Measurements from ENCODE around the gene BMP3. TPM values are rescaled to one million over a fixed set of nuclear protein-coding genes. Genes with fewer than 3 reads are reported as not detected.

BMP3 gene, protein sequence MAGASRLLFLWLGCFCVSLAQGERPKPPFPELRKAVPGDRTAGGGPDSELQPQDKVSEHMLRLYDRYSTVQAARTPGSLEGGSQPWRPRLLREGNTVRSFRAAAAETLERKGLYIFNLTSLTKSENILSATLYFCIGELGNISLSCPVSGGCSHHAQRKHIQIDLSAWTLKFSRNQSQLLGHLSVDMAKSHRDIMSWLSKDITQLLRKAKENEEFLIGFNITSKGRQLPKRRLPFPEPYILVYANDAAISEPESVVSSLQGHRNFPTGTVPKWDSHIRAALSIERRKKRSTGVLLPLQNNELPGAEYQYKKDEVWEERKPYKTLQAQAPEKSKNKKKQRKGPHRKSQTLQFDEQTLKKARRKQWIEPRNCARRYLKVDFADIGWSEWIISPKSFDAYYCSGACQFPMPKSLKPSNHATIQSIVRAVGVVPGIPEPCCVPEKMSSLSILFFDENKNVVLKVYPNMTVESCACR
- not detected for total RNA-seq
- total RNA-seq (2013), result 1.1 TPM

DNA sequence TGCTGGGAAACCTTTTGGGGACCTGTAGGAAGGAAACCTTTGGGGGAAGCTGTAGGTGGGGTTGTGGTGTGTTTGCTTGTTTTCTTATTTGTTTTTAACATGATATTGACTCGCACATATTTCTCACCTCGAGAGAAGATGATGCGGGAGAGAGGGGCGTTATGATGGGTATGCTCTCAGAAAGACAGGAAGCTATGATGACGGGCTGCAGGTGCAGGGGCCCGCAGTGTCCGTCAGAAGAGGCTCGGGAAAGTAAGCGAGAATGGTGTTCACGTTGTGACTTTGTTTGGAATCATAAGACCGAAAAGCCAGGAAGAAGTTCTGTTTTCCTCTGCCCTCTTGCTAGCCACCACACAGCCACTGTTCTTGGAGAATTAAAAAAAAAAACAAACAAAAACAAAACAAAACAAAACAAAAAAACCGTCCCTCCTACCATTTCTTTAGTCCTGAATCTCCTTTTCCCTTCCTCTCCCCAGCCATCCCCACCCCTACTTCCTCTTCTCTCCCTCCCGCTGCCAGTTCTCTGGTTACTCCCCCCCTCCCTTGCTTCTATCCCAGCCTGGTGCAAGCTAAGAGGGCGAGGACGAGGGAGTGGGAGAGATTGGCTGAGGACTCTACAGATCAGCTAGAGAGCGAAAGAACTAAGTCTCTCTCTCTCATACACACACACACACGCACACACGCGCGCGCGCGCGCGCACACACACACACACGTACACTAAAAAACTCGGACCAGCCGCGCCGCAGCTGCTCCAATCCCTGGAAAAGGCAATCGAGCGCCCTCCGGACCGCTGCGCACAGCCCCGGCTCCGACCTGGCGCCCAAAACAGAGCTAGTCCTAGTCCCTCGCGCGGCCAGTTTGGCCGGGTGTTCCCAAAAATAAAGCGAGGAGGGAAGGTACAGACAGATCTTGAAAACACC lies at the start of gene BMP3:
BMP3 (plus strand) TSS at position 648 of the 920 bp plus-strand sequence. CDS start 577 bp downstream, outside the sequence.
- peaks cover 19 to 20% of the 10 kb centered on the region in 2 donors for H3K4me1 Mint-ChIP-seq
- no peaks in the 10 kb centered on the region for H3K9me3 Mint-ChIP-seq
- H3K4me3 Mint-ChIP-seq, result peak within 1 kb of the TSS; percentile 90
- Histone ChIP-seq H3K36me3 (ENCODE audit: control insufficient read depth, insufficient read depth, low read length) (no peaks in the 10 kb centered on the region), H3K4me1 (ENCODE audit: control insufficient read depth, insufficient read depth, low read length) (peaks cover 20% of the 10 kb centered on the region), H3K27ac (ENCODE audit: low read length) (no peak within 1 kb of the TSS), H3K9me3 (ENCODE audit: control insufficient read depth, insufficient read depth, low read length) (no peaks in the 10 kb centered on the region), H3K27me3 (ENCODE audit: control insufficient read depth, insufficient read depth, low read length) (peaks cover 30% of the 10 kb centered on the region), H3K4me3 (ENCODE audit: low read length) (peak within 1 kb of the TSS; percentile 40)
- ATAC-seq, result peak in 2 of 3 donors; percentile 21 to 46
- H3K27me3 Mint-ChIP-seq (ENCODE audit: low read depth in 2 of 2), result peaks cover 62 to 89% of the 10 kb centered on the region in 2 donors
- TF ChIP-seq, protein P1, sequence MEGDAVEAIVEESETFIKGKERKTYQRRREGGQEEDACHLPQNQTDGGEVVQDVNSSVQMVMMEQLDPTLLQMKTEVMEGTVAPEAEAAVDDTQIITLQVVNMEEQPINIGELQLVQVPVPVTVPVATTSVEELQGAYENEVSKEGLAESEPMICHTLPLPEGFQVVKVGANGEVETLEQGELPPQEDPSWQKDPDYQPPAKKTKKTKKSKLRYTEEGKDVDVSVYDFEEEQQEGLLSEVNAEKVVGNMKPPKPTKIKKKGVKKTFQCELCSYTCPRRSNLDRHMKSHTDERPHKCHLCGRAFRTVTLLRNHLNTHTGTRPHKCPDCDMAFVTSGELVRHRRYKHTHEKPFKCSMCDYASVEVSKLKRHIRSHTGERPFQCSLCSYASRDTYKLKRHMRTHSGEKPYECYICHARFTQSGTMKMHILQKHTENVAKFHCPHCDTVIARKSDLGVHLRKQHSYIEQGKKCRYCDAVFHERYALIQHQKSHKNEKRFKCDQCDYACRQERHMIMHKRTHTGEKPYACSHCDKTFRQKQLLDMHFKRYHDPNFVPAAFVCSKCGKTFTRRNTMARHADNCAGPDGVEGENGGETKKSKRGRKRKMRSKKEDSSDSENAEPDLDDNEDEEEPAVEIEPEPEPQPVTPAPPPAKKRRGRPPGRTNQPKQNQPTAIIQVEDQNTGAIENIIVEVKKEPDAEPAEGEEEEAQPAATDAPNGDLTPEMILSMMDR (IDR thresholded peaks at IDR 0.05), result no peak
- no peak within 1 kb of the TSS for H3K27ac Mint-ChIP-seq
- intact Hi-C loops (cut with micrococcal nuclease), result no loop called here
- 2% methylated on average over 40 of the region's 43 CpGs for WGBS (ENCODE audit: insufficient coverage)
- DNase-seq, result no peak
- no peaks in the 10 kb centered on the region for H3K36me3 Mint-ChIP-seq

DNA sequence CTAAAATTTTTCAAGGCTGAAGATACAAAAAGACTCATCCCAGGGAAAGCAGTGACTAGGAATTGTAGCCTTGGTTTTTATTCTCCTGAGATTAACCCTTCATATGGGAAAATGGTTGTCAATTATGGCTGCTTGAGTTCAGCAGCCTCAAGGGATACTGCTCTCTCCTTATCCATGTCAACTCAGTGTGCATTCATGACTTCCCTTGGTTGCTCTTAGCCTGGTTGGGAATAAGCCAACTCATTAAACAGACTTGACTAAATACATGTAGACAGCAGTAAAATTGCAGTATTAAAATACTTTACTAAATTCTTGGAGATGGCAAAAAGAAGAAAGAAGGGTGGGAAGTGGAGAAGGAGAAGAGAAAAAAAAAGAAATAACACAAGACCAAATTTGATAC lies 44.5 kb upstream of the BMP3 start:
- Mint-ChIP-seq H3K27ac (no peak overlapping the region), H3K9me3 (no peaks in the 10 kb centered on the region), H3K36me3 (no peaks in the 10 kb centered on the region), H3K4me1 (peaks cover 5 to 7% of the 10 kb centered on the region in 2 donors), H3K27me3 (ENCODE audit: low read depth in 2 of 2) (peaks cover 0 to 12% of the 10 kb centered on the region in 2 donors), H3K4me3 (no peak overlapping the region)
- Histone ChIP-seq H3K27me3 (ENCODE audit: control insufficient read depth, insufficient read depth, low read length) (no peaks in the 10 kb centered on the region), H3K4me1 (ENCODE audit: control insufficient read depth, insufficient read depth, low read length) (no peaks in the 10 kb centered on the region), H3K36me3 (ENCODE audit: control insufficient read depth, insufficient read depth, low read length) (no peaks in the 10 kb centered on the region), H3K9me3 (ENCODE audit: control insufficient read depth, insufficient read depth, low read length) (no peaks in the 10 kb centered on the region), H3K4me3 (ENCODE audit: low read length) (no peak overlapping the region), H3K27ac (ENCODE audit: low read length) (no peak overlapping the region)
- TF ChIP-seq, protein P1 (IDR thresholded peaks at IDR 0.05), result no peak
- no peak for ATAC-seq
- DNase-seq, result no peak
- intact Hi-C loops (cut with micrococcal nuclease), result no loop called here

DNA sequence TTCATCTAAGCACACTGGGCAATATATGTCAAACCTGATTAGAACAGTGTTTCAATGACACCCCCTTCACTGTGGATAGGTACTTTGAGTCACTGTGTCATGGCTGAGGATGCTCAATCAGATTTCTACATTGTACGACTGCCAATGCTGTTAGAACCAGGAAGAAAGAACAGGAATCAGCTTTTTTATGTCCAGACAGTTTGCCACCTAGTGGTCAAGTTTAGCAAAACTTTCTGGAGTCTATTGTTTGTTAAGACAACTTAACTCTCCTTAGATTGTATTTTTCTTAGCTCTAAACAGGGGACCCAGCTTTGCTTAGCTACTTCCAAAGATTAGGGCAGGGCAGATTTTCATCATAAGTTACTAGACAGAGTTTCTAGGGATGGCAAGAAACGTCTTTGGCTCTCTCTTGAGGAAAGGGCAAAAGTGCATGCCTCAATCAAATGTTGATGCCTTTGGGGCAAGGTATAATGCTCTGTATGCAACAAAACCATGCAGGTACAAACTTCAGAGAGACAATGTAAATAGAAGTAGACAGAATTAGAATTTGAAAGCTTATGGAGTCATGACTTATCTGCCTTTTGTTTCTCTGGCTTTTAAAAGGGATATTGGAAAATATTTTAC lies 40.5 kb upstream of the BMP3 start:
- peak in 1 of 2 donors; percentile 72 for DNase-seq
- 10% methylated on average over 2 of the region's 2 CpGs for WGBS (ENCODE audit: insufficient coverage)
- Histone ChIP-seq H3K4me1 (ENCODE audit: control insufficient read depth, insufficient read depth, low read length) (no peaks in the 10 kb centered on the region), H3K4me3 (ENCODE audit: low read length) (no peak overlapping the region), H3K9me3 (ENCODE audit: control insufficient read depth, insufficient read depth, low read length) (no peaks in the 10 kb centered on the region), H3K27ac (ENCODE audit: low read length) (no peak overlapping the region), H3K36me3 (ENCODE audit: control insufficient read depth, insufficient read depth, low read length) (no peaks in the 10 kb centered on the region), H3K27me3 (ENCODE audit: control insufficient read depth, insufficient read depth, low read length) (no peaks in the 10 kb centered on the region)
- Mint-ChIP-seq H3K27ac (no peak overlapping the region), H3K4me3 (no peak overlapping the region), H3K27me3 (ENCODE audit: low read depth in 2 of 2) (peaks cover 0 to 5% of the 10 kb centered on the region in 2 donors), H3K9me3 (no peaks in the 10 kb centered on the region), H3K4me1 (peaks cover 5 to 7% of the 10 kb centered on the region in 2 donors), H3K36me3 (no peaks in the 10 kb centered on the region)
- intact Hi-C loops (cut with micrococcal nuclease), result loop anchor here (1.0 to 5.0 kb wide), 3 partner anchors 47 to 629 kb away; no protein-coding TSS in a partner anchor
- TF ChIP-seq, protein P1 (IDR thresholded peaks at IDR 0.05), result peak; percentile 78
- ATAC-seq, result peak in 2 of 3 donors; percentile 34 to 51

Measured in natural killer cell (primary cell).